WTC11 (cell line): ENCODE results near the gene GALNT18. TPM values are rescaled to one million over a fixed set of nuclear protein-coding genes. Genes with fewer than 3 reads are reported as not detected.

ENCODE experiments used
- ATAC-seq: fragments of 200-7000 bp; cut with Tn5 transposase; 2 replicates; pipeline ENCODE4 v1.10.0; 2021; ENCODE audit warnings: mild to moderate bottlenecking, moderate library complexity
- CTCF ChIA-PET: fragments of 300-600 bp; sonication (Branson Sonifier 250); formaldehyde crosslinking; loops from one replicate; lab custom pipeline; 2021; ENCODE audit warnings: antibody characterized with exemption; lab: Charles Lee
- POLR2A ChIA-PET: fragments of 350-600 bp; sonication (Branson Sonifier 250); formaldehyde crosslinking; loops from one replicate; lab custom pipeline; 2021; ENCODE audit warnings: antibody characterized with exemption; lab: Charles Lee
- DNase-seq: peaks from one replicate; pipeline ENCODE4 v3.0.0; 2021; ENCODE audit warnings: low spot score
- H3K27ac Mint-ChIP-seq: 2 replicates; pipeline ENCODE4 v1.8.0; 2021; ENCODE audit warnings: mixed read lengths
- H3K27me3 Mint-ChIP-seq: 2 replicates; pipeline ENCODE4 v1.8.0; 2021; ENCODE audit warnings: low read depth, mild to moderate bottlenecking, moderate library complexity, mixed read lengths
- H3K36me3 Mint-ChIP-seq: 2 replicates; pipeline ENCODE4 v1.8.0; 2021; ENCODE audit warnings: mixed read lengths
- H3K4me1 Mint-ChIP-seq: 2 replicates; pipeline ENCODE4 v1.8.0; 2022; ENCODE audit warnings: mixed read lengths
- H3K4me3 Mint-ChIP-seq: 2 replicates; pipeline ENCODE4 v1.8.0; 2021; ENCODE audit warnings: mild to moderate bottlenecking, moderate library complexity, mixed read lengths
- H3K9me3 Mint-ChIP-seq: 2 replicates; pipeline ENCODE4 v1.8.0; 2021; ENCODE audit warnings: mixed read lengths
- ARID4B ChIP-seq: sonication (generic); formaldehyde crosslinking; IDR thresholded peaks from 2 replicates; pipeline ENCODE4 v1.8.0; 2023; ENCODE audit warnings: missing genetic modification reagents, mild to moderate bottlenecking, borderline replicate concordance
- ATF1 ChIP-seq: sonication (generic); formaldehyde crosslinking; IDR thresholded peaks from 2 replicates; pipeline ENCODE4 v1.8.1; 2023; ENCODE audit warnings: mild to moderate bottlenecking, moderate library complexity, missing genetic modification reagents
- CBFB ChIP-seq: sonication (generic); formaldehyde crosslinking; IDR thresholded peaks from 2 replicates; pipeline ENCODE4 v1.8.1; 2022; ENCODE audit warnings: mild to moderate bottlenecking, low read depth, missing genetic modification reagents
- E2F5 ChIP-seq: sonication (generic); formaldehyde crosslinking; IDR thresholded peaks from 2 replicates; pipeline ENCODE4 v1.8.1; 2022; ENCODE audit warnings: mild to moderate bottlenecking, moderate library complexity, missing genetic modification reagents
- ETV6 ChIP-seq: sonication (generic); formaldehyde crosslinking; IDR thresholded peaks from 2 replicates; pipeline ENCODE4 v1.8.1; 2022; ENCODE audit warnings: mild to moderate bottlenecking, missing genetic modification reagents
- FOXK1 ChIP-seq: sonication (generic); formaldehyde crosslinking; IDR thresholded peaks from 2 replicates; pipeline ENCODE4 v1.8.0; 2022; ENCODE audit warnings: mild to moderate bottlenecking, moderate library complexity, missing genetic modification reagents
- HMGA2 ChIP-seq: fragments of 250-450 bp; sonication (Bioruptor Pico); IDR thresholded peaks from 2 replicates; pipeline ENCODE4 v1.4.0; 2021; ENCODE audit warnings: mild to moderate bottlenecking, moderate library complexity
- IRF2 ChIP-seq: sonication (generic); formaldehyde crosslinking; IDR thresholded peaks from 2 replicates; pipeline ENCODE4 v1.8.0; 2022; ENCODE audit warnings: low read depth, missing genetic modification reagents, borderline replicate concordance
- JAZF1 ChIP-seq: fragments of 250-450 bp; sonication (Bioruptor Pico); IDR thresholded peaks from 2 replicates; pipeline ENCODE4 v1.9.0; 2021; ENCODE audit warnings: moderate library complexity, mild to moderate bottlenecking, inconsistent platforms
- PRRX2 ChIP-seq: fragments of 250-450 bp; sonication (Bioruptor Pico); IDR thresholded peaks from 2 replicates; pipeline ENCODE4 v1.8.0; 2021; ENCODE audit warnings: mild to moderate bottlenecking
- TP53 ChIP-seq: sonication (generic); formaldehyde crosslinking; IDR thresholded peaks from 2 replicates; pipeline ENCODE4 v1.8.1; 2023; ENCODE audit warnings: mild to moderate bottlenecking, missing genetic modification reagents
- ZBTB43 ChIP-seq: sonication (generic); formaldehyde crosslinking; IDR thresholded peaks from 2 replicates; pipeline ENCODE4 v1.8.1; 2023; ENCODE audit warnings: mild to moderate bottlenecking, missing genetic modification reagents
- ZNF219 ChIP-seq: sonication (generic); formaldehyde crosslinking; IDR thresholded peaks from 2 replicates; pipeline ENCODE4 v1.8.0; 2023; ENCODE audit warnings: missing genetic modification reagents, mild to moderate bottlenecking, borderline replicate concordance
- ZNF317 ChIP-seq: sonication (generic); formaldehyde crosslinking; IDR thresholded peaks from 2 replicates; pipeline ENCODE4 v1.8.1; 2023; ENCODE audit warnings: low read depth, mild to moderate bottlenecking, moderate library complexity, missing genetic modification reagents, borderline replicate concordance
- total RNA-seq: library from RNA; stranded (reverse); gene quantifications from 3 replicates; pipeline ENCODE4 v1.2.3, GENCODE V29; 2021
- TF ChIP-seq, protein P1 (sequence below): sonication (generic); formaldehyde crosslinking; IDR thresholded peaks from 2 replicates; pipeline ENCODE4 v1.8.1; 2023; ENCODE audit warnings: mild to moderate bottlenecking, missing genetic modification reagents, borderline replicate concordance
- TF ChIP-seq, protein P2 (sequence below): sonication (generic); formaldehyde crosslinking; conservative IDR thresholded peaks from 2 replicates; pipeline ENCODE4 v1.8.1; 2023; ENCODE audit warnings: mild to moderate bottlenecking, low read depth, missing genetic modification reagents, moderate library complexity

GALNT18 gene
- total RNA-seq, 1 experiment from 2014 or later: 5.0 TPM

DNA sequence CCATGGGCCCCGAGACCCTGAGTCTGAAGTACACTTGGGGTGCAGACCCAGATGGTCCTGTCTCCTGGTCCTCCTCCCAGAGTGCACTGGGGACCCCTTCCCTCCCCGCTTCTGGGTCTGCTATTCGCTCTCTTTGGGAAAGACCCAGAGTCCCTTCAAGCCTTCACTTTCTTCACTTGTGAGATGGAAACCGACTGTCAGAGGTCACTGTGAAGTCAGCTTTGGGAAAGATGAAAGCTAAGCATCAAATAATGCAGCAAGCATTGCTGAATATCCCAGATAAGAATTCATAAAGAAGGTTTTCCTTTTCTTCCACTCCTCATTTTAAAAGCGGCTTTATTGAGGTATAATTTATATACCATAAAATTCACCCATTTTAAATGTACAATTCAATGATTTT, 163.8 kb downstream of the GALNT18 start (continued):
- TF ChIP-seq, protein P1, sequence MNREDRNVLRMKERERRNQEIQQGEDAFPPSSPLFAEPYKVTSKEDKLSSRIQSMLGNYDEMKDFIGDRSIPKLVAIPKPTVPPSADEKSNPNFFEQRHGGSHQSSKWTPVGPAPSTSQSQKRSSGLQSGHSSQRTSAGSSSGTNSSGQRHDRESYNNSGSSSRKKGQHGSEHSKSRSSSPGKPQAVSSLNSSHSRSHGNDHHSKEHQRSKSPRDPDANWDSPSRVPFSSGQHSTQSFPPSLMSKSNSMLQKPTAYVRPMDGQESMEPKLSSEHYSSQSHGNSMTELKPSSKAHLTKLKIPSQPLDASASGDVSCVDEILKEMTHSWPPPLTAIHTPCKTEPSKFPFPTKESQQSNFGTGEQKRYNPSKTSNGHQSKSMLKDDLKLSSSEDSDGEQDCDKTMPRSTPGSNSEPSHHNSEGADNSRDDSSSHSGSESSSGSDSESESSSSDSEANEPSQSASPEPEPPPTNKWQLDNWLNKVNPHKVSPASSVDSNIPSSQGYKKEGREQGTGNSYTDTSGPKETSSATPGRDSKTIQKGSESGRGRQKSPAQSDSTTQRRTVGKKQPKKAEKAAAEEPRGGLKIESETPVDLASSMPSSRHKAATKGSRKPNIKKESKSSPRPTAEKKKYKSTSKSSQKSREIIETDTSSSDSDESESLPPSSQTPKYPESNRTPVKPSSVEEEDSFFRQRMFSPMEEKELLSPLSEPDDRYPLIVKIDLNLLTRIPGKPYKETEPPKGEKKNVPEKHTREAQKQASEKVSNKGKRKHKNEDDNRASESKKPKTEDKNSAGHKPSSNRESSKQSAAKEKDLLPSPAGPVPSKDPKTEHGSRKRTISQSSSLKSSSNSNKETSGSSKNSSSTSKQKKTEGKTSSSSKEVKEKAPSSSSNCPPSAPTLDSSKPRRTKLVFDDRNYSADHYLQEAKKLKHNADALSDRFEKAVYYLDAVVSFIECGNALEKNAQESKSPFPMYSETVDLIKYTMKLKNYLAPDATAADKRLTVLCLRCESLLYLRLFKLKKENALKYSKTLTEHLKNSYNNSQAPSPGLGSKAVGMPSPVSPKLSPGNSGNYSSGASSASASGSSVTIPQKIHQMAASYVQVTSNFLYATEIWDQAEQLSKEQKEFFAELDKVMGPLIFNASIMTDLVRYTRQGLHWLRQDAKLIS (CRISPR knock-in tag): no peak
- TF ChIP-seq ZNF219 (CRISPR knock-in tag) (no peak), ZNF317 (CRISPR knock-in tag) (no peak), ARID4B (CRISPR knock-in tag) (no peak), IRF2 (no peak)

DNA sequence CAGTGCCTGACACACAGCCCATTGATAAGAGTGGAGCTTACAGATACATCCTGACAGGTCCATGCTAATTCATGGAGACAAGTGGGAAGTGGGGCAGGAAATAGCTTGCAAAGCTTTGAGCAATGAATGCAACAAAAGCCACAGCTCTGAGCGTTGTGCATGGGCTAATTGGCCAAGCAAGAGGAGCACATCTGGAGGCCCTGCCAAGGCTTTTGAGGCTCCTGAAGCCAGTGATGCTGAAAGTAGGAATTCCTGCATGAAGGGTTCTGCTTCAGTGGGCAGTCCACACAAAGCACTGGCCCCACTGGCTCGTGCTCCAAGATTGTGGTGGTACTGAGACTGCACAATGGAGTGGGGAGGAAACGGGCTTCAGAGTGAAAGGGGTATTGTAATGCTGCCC, 164.9 kb downstream of the GALNT18 start:
- H3K36me3 Mint-ChIP-seq: no peaks in the 10 kb centered on the region
- ChIA-PET POLR2A (no interaction called here), CTCF (interaction anchor here (1.0 kb wide), 1 partner anchor 148 kb away, joined by 3 read pairs; no protein-coding TSS in a partner anchor)
- H3K27me3 Mint-ChIP-seq: no peaks in the 10 kb centered on the region
- peaks cover 13% of the 10 kb centered on the region for H3K4me1 Mint-ChIP-seq
- DNase-seq: no peak
- no peak overlapping the region for H3K4me3 Mint-ChIP-seq
- H3K27ac Mint-ChIP-seq: no peak overlapping the region
- H3K9me3 Mint-ChIP-seq: peaks cover 8% of the 10 kb centered on the region
- ATAC-seq: no peak
- TF ChIP-seq CBFB (CRISPR knock-in tag): no peak
- no peak for TF ChIP-seq FOXK1 (CRISPR knock-in tag)
- no peak for TF ChIP-seq TP53 (CRISPR knock-in tag)
- TF ChIP-seq ZNF317 (CRISPR knock-in tag): no peak
- TF ChIP-seq ZBTB43 (CRISPR knock-in tag): no peak
- no peak for TF ChIP-seq ARID4B (CRISPR knock-in tag)
- no peak for TF ChIP-seq E2F5 (CRISPR knock-in tag)
- TF ChIP-seq HMGA2 (CRISPR knock-in tag): no peak
- TF ChIP-seq ATF1 (CRISPR knock-in tag): no peak
- no peak for TF ChIP-seq ETV6 (CRISPR knock-in tag)
- TF ChIP-seq, protein P2, sequence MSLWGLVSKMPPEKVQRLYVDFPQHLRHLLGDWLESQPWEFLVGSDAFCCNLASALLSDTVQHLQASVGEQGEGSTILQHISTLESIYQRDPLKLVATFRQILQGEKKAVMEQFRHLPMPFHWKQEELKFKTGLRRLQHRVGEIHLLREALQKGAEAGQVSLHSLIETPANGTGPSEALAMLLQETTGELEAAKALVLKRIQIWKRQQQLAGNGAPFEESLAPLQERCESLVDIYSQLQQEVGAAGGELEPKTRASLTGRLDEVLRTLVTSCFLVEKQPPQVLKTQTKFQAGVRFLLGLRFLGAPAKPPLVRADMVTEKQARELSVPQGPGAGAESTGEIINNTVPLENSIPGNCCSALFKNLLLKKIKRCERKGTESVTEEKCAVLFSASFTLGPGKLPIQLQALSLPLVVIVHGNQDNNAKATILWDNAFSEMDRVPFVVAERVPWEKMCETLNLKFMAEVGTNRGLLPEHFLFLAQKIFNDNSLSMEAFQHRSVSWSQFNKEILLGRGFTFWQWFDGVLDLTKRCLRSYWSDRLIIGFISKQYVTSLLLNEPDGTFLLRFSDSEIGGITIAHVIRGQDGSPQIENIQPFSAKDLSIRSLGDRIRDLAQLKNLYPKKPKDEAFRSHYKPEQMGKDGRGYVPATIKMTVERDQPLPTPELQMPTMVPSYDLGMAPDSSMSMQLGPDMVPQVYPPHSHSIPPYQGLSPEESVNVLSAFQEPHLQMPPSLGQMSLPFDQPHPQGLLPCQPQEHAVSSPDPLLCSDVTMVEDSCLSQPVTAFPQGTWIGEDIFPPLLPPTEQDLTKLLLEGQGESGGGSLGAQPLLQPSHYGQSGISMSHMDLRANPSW: no peak
- TF ChIP-seq PRRX2 (CRISPR knock-in tag): no peak
- TF ChIP-seq JAZF1 (CRISPR knock-in tag): no peak
